ENCODE measurements around the gene RMND1. TPM values are rescaled to one million over a fixed set of nuclear protein-coding genes. Genes with fewer than 3 reads are reported as not detected.
A peak's percentile ranks its signal among the peaks of the same experiment; 100 is the strongest.
"Not testable (repeated sequence)": the region's sequence is repeated elsewhere in the genome, so short reads cannot be mapped to it uniquely, and the experiment has no call there.

The RMND1 gene
- total RNA-seq, 1 donor from 2014 or later: 18.7 TPM

- Mint-ChIP-seq H3K9me3 (ENCODE audit: unreplicated experiment) (no peaks in the 10 kb centered on the region), H3K4me3 (ENCODE audit: unreplicated experiment) (no peak overlapping the region), H3K27ac (ENCODE audit: unreplicated experiment) (no peak overlapping the region), H3K4me1 (ENCODE audit: unreplicated experiment) (peaks cover 2% of the 10 kb centered on the region), H3K36me3 (ENCODE audit: low read depth, unreplicated experiment) (no peaks in the 10 kb centered on the region), H3K27me3 (ENCODE audit: unreplicated experiment) (no peaks in the 10 kb centered on the region)
- no peak for DNase-seq (ENCODE audit: low spot score)
- no peak for TF ChIP-seq CTCF (IDR thresholded peaks at IDR 0.05; ENCODE audit: unreplicated experiment)
Observed at GRCh38 chr6:151477726-151478125, 25.8 kb upstream of the RMND1 start.

DNA sequence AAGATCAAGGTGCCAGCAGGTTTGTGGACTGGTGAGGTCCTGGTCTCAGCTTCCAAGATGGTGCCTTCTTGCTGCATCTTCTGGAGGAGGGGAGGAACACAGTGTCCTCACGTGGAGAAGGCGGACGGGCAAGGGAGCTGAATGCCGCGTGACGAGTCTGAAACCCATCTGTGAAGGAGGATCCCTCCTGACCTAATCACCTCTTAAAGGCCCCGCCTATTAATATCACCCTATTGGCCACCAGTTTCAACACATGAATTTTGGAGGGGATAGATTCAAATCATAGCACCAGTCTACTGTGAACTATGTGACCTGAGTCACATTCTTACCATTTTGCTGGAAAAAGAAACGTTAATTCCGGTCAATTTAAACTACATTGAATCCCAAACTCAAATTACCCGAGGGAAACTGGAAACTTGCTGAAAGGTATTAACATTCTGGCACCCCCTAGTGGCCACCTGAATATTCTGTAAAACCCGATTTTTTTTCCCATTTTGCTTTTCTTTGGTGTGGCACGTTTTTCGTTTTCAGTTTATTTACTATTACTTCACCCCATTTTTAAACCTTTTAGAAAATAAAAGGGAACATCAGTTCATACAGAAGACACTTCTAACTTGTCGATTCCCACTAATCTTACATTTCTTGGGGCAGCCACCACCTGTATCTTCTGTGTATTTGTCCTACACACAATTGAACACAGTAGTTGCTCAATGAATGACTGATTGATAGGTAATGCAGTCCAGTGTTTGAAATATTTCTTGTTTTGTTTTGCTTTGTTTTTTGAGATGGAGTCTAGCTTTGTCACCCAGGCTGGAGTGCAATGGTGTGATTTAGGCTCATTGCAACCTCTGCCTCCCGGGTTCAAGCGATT, 24.0 kb upstream of the RMND1 start:
- TF ChIP-seq CTCF (IDR thresholded peaks at IDR 0.05; ENCODE audit: unreplicated experiment): peak; percentile 93
- no peaks in the 10 kb centered on the region for H3K27me3 Mint-ChIP-seq (ENCODE audit: unreplicated experiment)
- H3K4me3 Mint-ChIP-seq (ENCODE audit: unreplicated experiment): no peak overlapping the region
- no peaks in the 10 kb centered on the region for H3K9me3 Mint-ChIP-seq (ENCODE audit: unreplicated experiment)
- H3K36me3 Mint-ChIP-seq (ENCODE audit: low read depth, unreplicated experiment): no peaks in the 10 kb centered on the region
- H3K27ac Mint-ChIP-seq (ENCODE audit: unreplicated experiment): no peak overlapping the region
- peak; percentile 31 for DNase-seq (ENCODE audit: low spot score)
- no peaks in the 10 kb centered on the region for H3K4me1 Mint-ChIP-seq (ENCODE audit: unreplicated experiment)

DNA sequence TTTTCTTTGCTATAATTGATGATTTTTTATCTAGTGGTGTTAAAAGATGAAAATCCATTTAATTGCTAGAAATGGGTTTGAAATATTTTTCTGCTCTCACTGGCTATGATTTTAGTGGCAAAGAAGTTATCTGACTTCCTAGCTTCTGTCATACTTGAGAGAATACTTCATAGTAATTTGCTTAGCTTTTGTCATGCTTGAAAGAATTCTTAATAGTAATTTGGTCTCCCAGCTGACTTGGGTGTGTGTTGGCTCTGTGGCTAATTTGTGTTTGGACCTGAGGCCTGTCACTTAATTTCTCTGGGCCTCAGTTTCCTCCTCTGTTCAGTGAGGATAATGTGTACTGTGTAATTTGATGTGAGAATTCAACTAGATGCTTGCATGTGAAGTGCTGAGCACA, 12.8 kb upstream of the RMND1 start:
- H3K27ac Mint-ChIP-seq (ENCODE audit: unreplicated experiment): no peak overlapping the region
- H3K9me3 Mint-ChIP-seq (ENCODE audit: unreplicated experiment): no peaks in the 10 kb centered on the region
- no peaks in the 10 kb centered on the region for H3K27me3 Mint-ChIP-seq (ENCODE audit: unreplicated experiment)
- no peak overlapping the region for H3K4me3 Mint-ChIP-seq (ENCODE audit: unreplicated experiment)
- no peaks in the 10 kb centered on the region for H3K4me1 Mint-ChIP-seq (ENCODE audit: unreplicated experiment)
- DNase-seq (ENCODE audit: low spot score): no peak
- TF ChIP-seq CTCF (IDR thresholded peaks at IDR 0.05; ENCODE audit: unreplicated experiment): no peak
- H3K36me3 Mint-ChIP-seq (ENCODE audit: low read depth, unreplicated experiment): peaks cover 7% of the 10 kb centered on the region

GRCh38 chr6:151461673-151462072, 9.7 kb upstream of the RMND1 start:
- Mint-ChIP-seq H3K4me1 (ENCODE audit: unreplicated experiment) (no peaks in the 10 kb centered on the region), H3K36me3 (ENCODE audit: low read depth, unreplicated experiment) (peaks cover 10% of the 10 kb centered on the region), H3K27ac (ENCODE audit: unreplicated experiment) (no peak overlapping the region), H3K9me3 (ENCODE audit: unreplicated experiment) (no peaks in the 10 kb centered on the region), H3K4me3 (ENCODE audit: unreplicated experiment) (no peak overlapping the region), H3K27me3 (ENCODE audit: unreplicated experiment) (no peaks in the 10 kb centered on the region)
- no peak for TF ChIP-seq CTCF (IDR thresholded peaks at IDR 0.05; ENCODE audit: unreplicated experiment)
- DNase-seq (ENCODE audit: low spot score): no peak

- H3K27ac Mint-ChIP-seq (ENCODE audit: unreplicated experiment); H3K4me3 Mint-ChIP-seq (ENCODE audit: unreplicated experiment); H3K9me3 Mint-ChIP-seq (ENCODE audit: unreplicated experiment); DNase-seq (ENCODE audit: low spot score): not testable (repeated sequence)
- peaks cover 15% of the 10 kb centered on the region for H3K4me1 Mint-ChIP-seq (ENCODE audit: unreplicated experiment)
- H3K27me3 Mint-ChIP-seq (ENCODE audit: unreplicated experiment): peaks cover 12% of the 10 kb centered on the region
- H3K36me3 Mint-ChIP-seq (ENCODE audit: low read depth, unreplicated experiment): peaks cover 16% of the 10 kb centered on the region
Observed at GRCh38 chr6:151455751-151456398, 3.9 kb upstream of the RMND1 start.
